ENCODE results near the gene ACCS.

ACCS gene

GRCh38 chr11:44125598-44125997 lies 59.5 kb downstream of the ACCS start:
- no peak overlapping the region for H3K4me2 ChIP-seq (ENCODE audit: low read length)
- H3K36me3 ChIP-seq (ENCODE audit: control insufficient read depth, low read length), result peaks cover 28% of the 10 kb centered on the region
- no peaks in the 10 kb centered on the region for H4K20me1 ChIP-seq (ENCODE audit: control insufficient read depth, insufficient read depth, low read depth, low read length)
- H3K9me3 ChIP-seq (ENCODE audit: control insufficient read depth, insufficient read depth, low read length), result no peaks in the 10 kb centered on the region
- H3F3A ChIP-seq (ENCODE audit: control insufficient read depth, insufficient read depth), result no peaks in the 10 kb centered on the region
- H3K27ac ChIP-seq (ENCODE audit: low read depth, low read length), result no peak overlapping the region
- H3K9me2 ChIP-seq (replicated peaks; ENCODE audit: control insufficient read depth, low read length), result no peaks in the 10 kb centered on the region
- TF ChIP-seq CTCF (IDR thresholded peaks at IDR 0.05; ENCODE audit: low read depth, low read length, poor library complexity, severe bottlenecking) (no peak), EZH2phosphoT487 (IDR thresholded peaks at IDR 0.05; ENCODE audit: borderline replicate concordance, low read length) (no peak)
- no peaks in the 10 kb centered on the region for H3K27me3 ChIP-seq (ENCODE audit: control insufficient read depth, low read length)
- H3K79me2 ChIP-seq (ENCODE audit: control insufficient read depth, low read length), result no peaks in the 10 kb centered on the region
- H3K4me1 ChIP-seq (ENCODE audit: control insufficient read depth, low read length), result no peaks in the 10 kb centered on the region
- no peak overlapping the region for H3K4me3 ChIP-seq (ENCODE audit: low read length)

- no peak overlapping the region for H3K4me3 ChIP-seq (ENCODE audit: low read length)
- no peaks in the 10 kb centered on the region for H3F3A ChIP-seq (ENCODE audit: control insufficient read depth, insufficient read depth)
- H3K79me2 ChIP-seq (ENCODE audit: control insufficient read depth, low read length), result no peaks in the 10 kb centered on the region
- H3K4me2 ChIP-seq (ENCODE audit: low read length), result no peak overlapping the region
- no peaks in the 10 kb centered on the region for H3K9me3 ChIP-seq (ENCODE audit: control insufficient read depth, insufficient read depth, low read length)
- no peaks in the 10 kb centered on the region for H4K20me1 ChIP-seq (ENCODE audit: control insufficient read depth, insufficient read depth, low read depth, low read length)
- H3K4me1 ChIP-seq (ENCODE audit: control insufficient read depth, low read length), result no peaks in the 10 kb centered on the region
- H3K36me3 ChIP-seq (ENCODE audit: control insufficient read depth, low read length), result peaks cover 28% of the 10 kb centered on the region
- no peaks in the 10 kb centered on the region for H3K27me3 ChIP-seq (ENCODE audit: control insufficient read depth, low read length)
- H3K27ac ChIP-seq (ENCODE audit: low read depth, low read length), result no peak overlapping the region
- no peaks in the 10 kb centered on the region for H3K9me2 ChIP-seq (replicated peaks; ENCODE audit: control insufficient read depth, low read length)
- TF ChIP-seq CTCF (IDR thresholded peaks at IDR 0.05; ENCODE audit: low read depth, low read length, poor library complexity, severe bottlenecking), result no peak
- TF ChIP-seq EZH2phosphoT487 (IDR thresholded peaks at IDR 0.05; ENCODE audit: borderline replicate concordance, low read length), result no peak
Observed at GRCh38 chr11:44126304-44126703, 60.2 kb downstream of the ACCS start.

GRCh38 chr11:44127130-44127529 lies 61.1 kb downstream of the ACCS start:
- no peaks in the 10 kb centered on the region for H3K9me3 ChIP-seq (ENCODE audit: control insufficient read depth, insufficient read depth, low read length)
- no peaks in the 10 kb centered on the region for H4K20me1 ChIP-seq (ENCODE audit: control insufficient read depth, insufficient read depth, low read depth, low read length)
- H3K27ac ChIP-seq (ENCODE audit: low read depth, low read length), result no peak overlapping the region
- no peaks in the 10 kb centered on the region for H3K79me2 ChIP-seq (ENCODE audit: control insufficient read depth, low read length)
- no peak overlapping the region for H3K4me3 ChIP-seq (ENCODE audit: low read length)
- TF ChIP-seq EZH2phosphoT487 (IDR thresholded peaks at IDR 0.05; ENCODE audit: borderline replicate concordance, low read length) (no peak), CTCF (IDR thresholded peaks at IDR 0.05; ENCODE audit: low read depth, low read length, poor library complexity, severe bottlenecking) (no peak)
- no peaks in the 10 kb centered on the region for H3K9me2 ChIP-seq (replicated peaks; ENCODE audit: control insufficient read depth, low read length)
- H3K27me3 ChIP-seq (ENCODE audit: control insufficient read depth, low read length), result no peaks in the 10 kb centered on the region
- no peaks in the 10 kb centered on the region for H3K4me1 ChIP-seq (ENCODE audit: control insufficient read depth, low read length)
- H3K4me2 ChIP-seq (ENCODE audit: low read length), result no peak overlapping the region
- H3F3A ChIP-seq (ENCODE audit: control insufficient read depth, insufficient read depth), result no peaks in the 10 kb centered on the region
- peaks cover 28% of the 10 kb centered on the region for H3K36me3 ChIP-seq (ENCODE audit: control insufficient read depth, low read length)

GRCh38 chr11:44128729-44129128 lies 62.7 kb downstream of the ACCS start:
- Histone ChIP-seq H3K4me1 (ENCODE audit: control insufficient read depth, low read length) (no peaks in the 10 kb centered on the region), H3K79me2 (ENCODE audit: control insufficient read depth, low read length) (no peaks in the 10 kb centered on the region), H3K4me3 (ENCODE audit: low read length) (no peak overlapping the region), H3K27me3 (ENCODE audit: control insufficient read depth, low read length) (no peaks in the 10 kb centered on the region), H3K9me3 (ENCODE audit: control insufficient read depth, insufficient read depth, low read length) (no peaks in the 10 kb centered on the region), H3F3A (ENCODE audit: control insufficient read depth, insufficient read depth) (no peaks in the 10 kb centered on the region), H3K4me2 (ENCODE audit: low read length) (no peak overlapping the region), H3K36me3 (ENCODE audit: control insufficient read depth, low read length) (peaks cover 31% of the 10 kb centered on the region), H3K9me2 (replicated peaks; ENCODE audit: control insufficient read depth, low read length) (no peaks in the 10 kb centered on the region), H3K27ac (ENCODE audit: low read depth, low read length) (no peak overlapping the region), H4K20me1 (ENCODE audit: control insufficient read depth, insufficient read depth, low read depth, low read length) (no peaks in the 10 kb centered on the region)
- TF ChIP-seq CTCF (IDR thresholded peaks at IDR 0.05; ENCODE audit: low read depth, low read length, poor library complexity, severe bottlenecking), result no peak
- TF ChIP-seq EZH2phosphoT487 (IDR thresholded peaks at IDR 0.05; ENCODE audit: borderline replicate concordance, low read length), result no peak
